HG02798 (cell line): Measurements from ENCODE around the gene HSPB1.
"Not testable (repeated sequence)": the region's sequence is repeated elsewhere in the genome, so short reads cannot be mapped to it uniquely, and the experiment has no call there.

Experiments
- ATAC-seq: cut with Tn5 transposase; IDR thresholded peaks from one replicate; pipeline ENCODE4 v1.9.1; 2021; ENCODE audit warnings: mild to moderate bottlenecking; ENCODE audit not compliant: unreplicated experiment, poor library complexity

The HSPB1 gene

DNA sequence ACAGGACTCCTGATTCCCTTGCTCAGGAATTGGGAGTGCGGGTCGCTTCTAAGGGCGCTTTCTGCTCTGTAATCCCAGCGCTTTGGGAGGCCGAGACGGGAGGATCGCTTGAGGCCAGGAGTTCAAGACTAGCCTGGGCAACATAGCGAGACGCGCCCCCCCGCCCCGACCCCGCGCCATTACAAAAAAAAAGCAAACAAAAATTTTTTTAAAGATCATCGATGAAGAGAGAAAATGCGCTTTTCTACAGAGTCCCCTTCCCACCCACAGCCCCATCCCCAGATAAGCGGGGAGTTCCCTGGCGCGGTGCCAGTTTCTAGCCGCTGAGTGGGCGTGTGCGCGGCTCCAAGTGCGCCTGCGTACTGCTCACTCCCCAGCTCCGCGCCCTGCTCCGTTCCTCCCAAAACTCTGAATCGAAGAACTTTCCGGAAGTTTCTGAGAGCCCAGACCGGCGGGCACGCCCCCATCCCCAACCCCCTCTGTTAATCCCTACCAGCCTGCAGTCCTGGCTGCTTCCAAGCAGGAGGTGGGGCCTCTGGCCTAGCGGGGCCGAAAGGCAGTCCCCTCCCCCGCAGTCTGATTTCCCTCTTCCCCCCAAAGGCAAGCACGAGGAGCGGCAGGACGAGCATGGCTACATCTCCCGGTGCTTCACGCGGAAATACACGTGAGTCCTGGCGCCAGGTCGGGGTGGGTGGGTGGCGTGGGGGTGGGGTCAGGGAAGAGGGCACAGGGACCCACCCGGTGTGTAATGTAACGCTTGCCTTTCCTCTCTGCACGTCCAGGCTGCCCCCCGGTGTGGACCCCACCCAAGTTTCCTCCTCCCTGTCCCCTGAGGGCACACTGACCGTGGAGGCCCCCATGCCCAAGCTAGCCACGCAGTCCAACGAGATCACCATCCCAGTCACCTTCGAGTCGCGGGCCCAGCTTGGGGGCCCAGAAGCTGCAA, 1.0 kb downstream of the HSPB1 start:
- ATAC-seq, result peak; percentile 48

DNA sequence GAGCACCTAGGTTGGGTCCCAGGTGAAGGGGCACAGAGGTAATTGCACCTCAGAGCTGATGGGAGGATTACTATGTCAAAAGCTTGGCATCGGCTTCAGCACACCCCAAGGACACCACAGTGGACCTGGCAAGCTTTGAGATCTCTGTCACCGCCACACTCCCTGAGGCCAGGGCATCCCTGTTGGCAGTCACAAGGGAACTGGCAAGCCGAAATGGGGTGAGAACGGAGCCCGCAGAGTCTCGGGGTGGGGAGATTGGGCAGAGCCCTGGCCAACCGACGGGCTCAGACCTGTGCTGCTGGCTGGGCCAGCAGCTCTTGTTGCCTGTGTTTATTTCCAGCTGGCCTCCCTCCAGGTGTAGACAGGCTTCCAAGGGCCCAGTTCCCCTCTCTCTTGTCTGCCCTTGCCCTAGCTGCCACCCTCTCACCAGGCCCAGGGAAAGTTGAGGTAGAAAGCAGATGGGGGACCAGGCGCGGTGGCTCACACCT, 2.5 kb downstream of the HSPB1 start:
- ATAC-seq, result no peak

DNA sequence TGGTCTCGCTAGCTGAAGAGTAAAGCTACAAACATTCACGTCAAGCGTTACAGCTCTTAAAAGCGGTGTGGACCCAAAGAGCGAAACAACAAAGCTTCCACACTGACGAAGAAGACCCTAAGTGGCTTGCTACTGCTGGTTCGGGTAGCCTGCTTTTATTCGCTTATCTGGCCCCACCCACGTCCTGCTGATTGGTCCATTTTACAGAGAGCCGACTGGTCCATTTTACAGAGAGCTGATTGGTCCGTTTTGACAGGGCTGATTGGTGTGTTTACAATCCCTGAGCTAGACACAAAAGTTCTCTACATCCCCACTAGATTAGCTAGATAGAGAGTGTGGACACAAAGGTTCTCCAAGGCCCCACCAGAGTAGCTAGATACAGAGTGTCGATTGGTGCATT, 6.4 kb downstream of the HSPB1 start:
- ATAC-seq, result not testable (repeated sequence)

GRCh38 chr7:76309341-76310101, 7.0 kb downstream of the HSPB1 start:
- not testable (repeated sequence) for ATAC-seq

DNA sequence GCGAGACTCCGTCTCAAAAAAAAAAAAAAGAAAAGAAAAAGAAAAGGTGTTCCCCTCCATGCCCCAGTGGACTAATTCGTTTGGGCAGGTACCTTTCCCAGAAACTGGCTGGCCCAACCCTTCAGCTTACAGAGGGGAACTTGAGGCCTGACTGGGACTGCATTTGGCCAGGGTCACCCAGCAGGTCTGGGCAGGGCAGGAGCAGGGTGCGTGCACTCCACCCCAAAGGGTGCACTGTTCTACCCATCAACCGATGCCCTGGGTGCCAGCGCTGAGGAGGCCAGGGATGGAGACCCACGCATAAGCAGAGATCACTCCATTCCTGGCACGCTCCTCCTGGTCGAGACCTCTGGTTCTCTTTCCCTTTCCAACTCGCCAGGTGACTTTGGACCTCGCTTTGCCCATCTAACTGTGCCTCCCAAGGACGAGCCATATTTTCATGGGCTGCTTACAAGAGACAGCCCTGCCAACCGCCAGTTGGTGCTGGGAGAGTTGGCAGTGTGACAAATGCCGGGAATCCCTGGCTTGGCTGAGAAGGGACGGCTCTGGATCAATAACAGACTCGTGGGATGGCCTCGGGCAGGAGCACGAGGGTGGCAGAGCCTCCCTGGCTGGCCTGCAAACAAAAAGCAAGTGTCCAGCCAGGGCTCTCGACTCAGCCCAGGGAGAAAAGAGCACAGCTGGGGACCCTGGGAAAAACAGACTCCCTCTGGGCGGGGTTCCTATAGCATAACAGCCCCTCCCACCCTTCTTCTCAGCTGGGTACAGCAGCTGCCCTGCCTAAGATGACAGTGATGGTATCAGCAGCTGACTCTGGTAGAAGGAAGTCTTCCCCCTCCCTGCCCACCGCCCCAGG, 7.9 kb downstream of the HSPB1 start:
- ATAC-seq, result no peak

DNA sequence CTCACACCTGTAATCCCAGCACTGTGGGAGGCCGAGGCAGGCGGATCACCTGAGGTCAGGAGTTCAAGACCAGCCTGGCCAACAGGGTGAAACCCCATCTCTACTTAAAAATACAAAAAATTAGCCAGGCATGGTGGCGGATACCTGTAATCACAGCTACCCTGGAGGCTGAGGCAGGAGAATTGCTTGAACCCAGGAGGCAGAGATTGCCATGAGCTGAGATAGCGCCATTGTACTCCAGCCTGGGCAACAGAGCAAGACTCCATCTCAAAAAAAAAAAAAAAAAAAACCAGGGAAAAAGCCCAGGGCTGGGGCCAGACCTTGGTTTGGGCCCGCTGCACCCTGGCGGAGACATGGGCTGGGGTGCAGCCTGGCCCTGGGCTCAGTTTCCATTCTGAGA, 9.4 kb downstream of the HSPB1 start:
- not testable (repeated sequence) for ATAC-seq

GRCh38 chr7:76314042-76314721, 11.7 kb downstream of the HSPB1 start:
- peak; percentile 35 for ATAC-seq

DNA sequence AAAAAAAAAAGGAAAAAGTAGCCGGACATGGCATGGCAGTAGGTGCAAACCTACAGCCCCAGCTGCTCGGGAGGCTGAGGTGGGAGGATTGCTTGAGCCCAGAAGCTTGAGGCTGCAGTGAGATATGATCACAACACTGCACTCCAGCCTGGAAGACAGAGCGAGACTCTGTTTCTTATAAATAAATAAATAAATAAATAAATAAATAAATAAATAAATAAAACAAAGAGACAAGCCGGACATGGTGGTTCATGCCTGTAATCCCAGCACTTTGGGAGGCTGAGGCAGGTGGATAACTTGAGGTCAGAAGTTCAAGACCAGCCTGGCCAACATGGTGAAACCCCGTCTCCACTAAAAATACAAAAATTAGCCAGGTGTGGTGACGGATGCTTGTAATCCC, 12.3 kb downstream of the HSPB1 start:
- not testable (repeated sequence) for ATAC-seq

GRCh38 chr7:76315364-76315763, 12.9 kb downstream of the HSPB1 start:
- no peak for ATAC-seq

DNA sequence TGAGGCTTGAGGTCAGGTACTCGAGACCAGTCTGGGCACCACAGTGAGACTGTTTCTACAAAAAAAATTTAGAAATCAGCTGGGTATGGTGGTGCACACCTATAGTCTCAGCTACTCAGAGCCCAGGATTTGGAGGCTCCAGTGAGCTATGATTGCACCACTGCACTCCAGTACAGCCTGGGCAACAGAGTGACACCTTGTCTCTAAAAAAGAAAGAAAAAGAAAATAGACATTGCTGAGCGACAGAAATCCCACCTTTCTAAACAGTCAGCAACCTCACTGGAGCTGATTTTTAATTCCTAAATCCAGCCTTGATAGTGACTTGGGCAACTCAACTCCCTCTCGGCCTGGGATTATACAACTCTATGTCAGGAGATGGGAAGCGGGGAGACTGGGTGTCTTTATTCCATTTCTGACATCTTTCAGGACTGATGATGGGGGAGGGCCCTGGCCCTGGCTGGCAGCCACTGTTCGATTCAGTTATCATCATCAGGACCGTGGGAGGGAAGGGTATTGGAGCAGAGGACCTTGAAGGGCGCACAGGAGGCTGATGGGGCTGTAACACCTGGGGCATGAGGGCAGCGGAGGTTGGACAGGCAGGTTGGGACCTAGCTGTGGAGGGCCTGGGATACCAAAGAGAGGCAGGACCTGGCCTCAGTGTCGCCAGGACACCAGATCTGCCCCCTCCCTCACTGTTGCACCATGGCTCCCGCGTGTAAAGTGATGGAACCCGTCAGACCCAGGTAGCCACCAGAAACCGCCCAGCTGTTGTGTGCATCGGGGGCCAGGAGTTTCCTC, 14.7 kb downstream of the HSPB1 start:
- no peak for ATAC-seq

- peak; percentile 96 for ATAC-seq
Measured at GRCh38 chr7:76317782-76318487, 15.5 kb downstream of the HSPB1 start.

- peak; percentile 45 for ATAC-seq
Measured at GRCh38 chr7:76318488-76319353, 16.2 kb downstream of the HSPB1 start.

DNA sequence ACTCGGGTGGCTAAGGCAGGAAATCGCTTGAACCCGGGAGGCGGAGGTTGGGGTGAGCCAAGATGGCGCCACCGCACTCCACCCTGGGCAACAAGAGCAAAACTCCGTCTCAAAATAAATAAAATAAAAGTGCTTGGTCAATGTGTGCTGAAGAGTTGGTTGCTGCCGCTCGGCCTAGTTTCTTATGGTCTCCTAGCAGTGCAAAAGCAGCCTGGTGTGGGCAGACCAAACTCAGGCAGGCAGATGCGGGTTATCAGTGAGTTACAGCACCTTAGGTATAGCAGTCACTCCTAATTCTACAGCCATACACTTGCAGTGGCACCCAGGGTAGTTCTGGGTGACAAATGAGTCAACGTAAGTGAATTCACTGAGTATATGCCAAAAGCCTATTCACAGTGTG, 22.6 kb downstream of the HSPB1 start:
- ATAC-seq, result no peak

DNA sequence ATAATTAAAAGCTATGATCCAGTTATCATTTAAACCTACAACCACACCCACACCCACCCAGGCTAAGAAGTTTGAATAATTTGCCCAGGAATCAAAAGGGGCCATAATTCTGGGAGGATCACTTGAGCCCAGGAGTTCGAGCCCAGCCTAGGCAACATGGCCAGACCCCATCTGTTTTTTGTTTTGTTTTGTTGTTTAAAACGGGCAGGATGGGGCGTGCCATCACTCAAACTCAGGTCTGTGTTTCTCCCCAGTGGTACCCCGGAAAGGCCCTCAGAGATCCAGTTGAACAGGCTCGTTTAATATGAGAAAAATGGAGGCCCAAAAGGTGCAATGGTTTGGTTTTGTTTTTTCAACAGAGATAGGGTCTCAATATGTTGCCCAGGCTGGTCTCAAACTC, 23.3 kb downstream of the HSPB1 start:
- no peak for ATAC-seq

DNA sequence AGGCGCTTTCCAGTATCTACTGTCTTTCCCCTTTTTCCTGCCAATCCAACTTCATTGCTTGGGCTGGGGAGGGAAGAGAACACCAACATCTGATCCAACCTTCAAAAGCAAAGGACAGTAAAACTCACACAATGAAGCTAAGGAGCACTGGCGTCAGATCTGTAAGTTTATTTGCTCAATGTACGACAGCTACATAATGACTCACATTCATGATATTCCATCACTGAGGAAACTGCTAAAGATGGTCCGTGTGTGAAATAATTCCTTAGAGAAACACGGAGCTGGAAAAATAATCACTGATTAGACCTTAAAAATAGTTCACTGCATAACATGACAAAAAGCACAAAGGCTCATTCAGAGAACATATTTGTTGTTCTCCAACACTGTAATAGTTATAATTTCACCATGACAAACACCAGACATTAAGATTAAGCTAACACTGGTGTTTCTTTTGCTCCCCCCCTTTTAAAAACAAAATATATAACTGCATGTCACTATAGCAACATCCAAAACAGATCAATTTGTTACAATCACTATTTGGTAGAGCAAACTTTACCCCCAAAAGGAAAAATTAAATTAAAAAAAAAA, 24.3 kb downstream of the HSPB1 start:
- ATAC-seq, result no peak

DNA sequence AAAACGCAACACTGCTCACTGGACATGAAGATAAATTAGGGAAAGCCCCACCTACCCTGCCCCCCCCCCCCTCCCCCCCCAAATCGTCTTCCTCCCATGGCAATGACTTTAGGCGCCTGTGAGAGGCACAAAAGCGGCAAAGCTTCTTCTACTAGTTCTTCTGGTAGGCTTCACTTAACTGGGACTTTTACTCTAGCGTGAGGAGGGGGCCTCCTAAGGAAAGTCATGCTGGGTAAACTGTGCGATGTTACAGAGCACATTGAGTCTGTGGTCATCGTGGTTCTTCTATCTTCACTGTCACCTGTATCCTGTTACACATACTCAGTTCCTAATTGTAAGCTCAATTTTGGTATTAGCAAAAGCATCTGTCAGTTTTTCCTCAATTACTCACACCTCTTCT, 25.1 kb downstream of the HSPB1 start:
- ATAC-seq, result no peak

DNA sequence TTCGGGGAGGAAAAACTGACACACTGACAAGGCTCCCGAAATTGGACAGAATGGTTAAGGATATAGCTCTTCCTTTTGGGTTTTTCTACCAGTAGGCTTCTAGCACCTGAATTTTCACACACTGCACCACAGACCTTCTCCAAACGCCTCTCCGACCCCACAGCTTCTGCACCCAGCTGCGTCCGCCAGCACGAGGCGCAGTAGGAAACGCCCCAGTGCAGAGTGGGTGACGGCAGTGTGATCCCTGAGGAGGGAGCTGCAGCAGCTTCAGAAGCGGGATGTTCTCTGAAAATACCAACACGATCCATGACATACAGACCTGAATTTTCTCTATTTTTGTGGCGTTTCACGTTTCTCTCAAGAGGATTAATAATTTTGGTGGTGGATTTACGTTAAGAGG, 25.9 kb downstream of the HSPB1 start:
- no peak for ATAC-seq
